K562 (cell line): ENCODE data around the gene LZTR1. TPM values are rescaled to one million over a fixed set of nuclear protein-coding genes. Genes with fewer than 3 reads are reported as not detected.

Experiments
- ATF1 ChIP-seq, 2 experiments: fragments of 450-650 bp in 1 of 2; IDR thresholded peaks; 2 replicates each; pipeline ENCODE4 v1.6.1; 2016; ENCODE audit warnings: missing compliant biosample characterization in 1 of 2, missing genetic modification characterization in 1 of 2
- E2F5 ChIP-seq: sonication (generic); formaldehyde crosslinking; IDR thresholded peaks from 2 replicates; pipeline ENCODE4 v1.8.0; 2022; ENCODE audit warnings: mild to moderate bottlenecking, missing genetic modification reagents
- FIP1L1 ChIP-seq: fragments of 200-400 bp; formaldehyde crosslinking; IDR thresholded peaks from 2 replicates; pipeline ENCODE4 v1.6.1; 2018; ENCODE audit warnings: mild to moderate bottlenecking, low read depth, low read length; ENCODE audit not compliant: poor library complexity, severe bottlenecking
- MCM2 ChIP-seq: fragments of 450-650 bp; IDR thresholded peaks from 2 replicates; pipeline ENCODE4 v1.6.1; 2017; ENCODE audit warnings: low read depth, mild to moderate bottlenecking
- NCOR1 ChIP-seq: fragments of 450-650 bp; IDR thresholded peaks from 2 replicates; pipeline ENCODE4 v1.6.1; 2016; ENCODE audit warnings: mild to moderate bottlenecking, moderate library complexity
- NFE2 ChIP-seq: IDR thresholded peaks from 2 replicates; pipeline ENCODE4 v1.6.1; 2014; ENCODE audit warnings: antibody characterized with exemption, low read depth
- RBBP5 ChIP-seq: fragments of 200-600 bp; sonication (generic); IDR thresholded peaks from 2 replicates; pipeline ENCODE4 v1.6.1; 2012; ENCODE audit warnings: borderline replicate concordance, mild to moderate bottlenecking, low read length, control low read depth, inconsistent platforms; ENCODE audit not compliant: insufficient read depth, poor library complexity, severe bottlenecking
- RBM14 ChIP-seq: fragments of 200-400 bp; formaldehyde crosslinking; IDR thresholded peaks from 2 replicates; pipeline ENCODE4 v1.6.1; 2018; ENCODE audit warnings: low read depth, mild to moderate bottlenecking, low read length, moderate library complexity, borderline replicate concordance; ENCODE audit not compliant: insufficient read depth
- SETDB1 ChIP-seq: IDR thresholded peaks from one replicate; pipeline ENCODE4 v1.6.1; 2012; ENCODE audit warnings: low read length, control low read depth, inconsistent platforms
- USF1 ChIP-seq: sonication (generic); formaldehyde crosslinking; IDR thresholded peaks from 2 replicates; pipeline ENCODE4 v1.9.0; 2022; ENCODE audit warnings: mild to moderate bottlenecking, missing genetic modification reagents
- ZMIZ1 ChIP-seq, 2 experiments: fragments of 150-350 bp in 1 of 2; IDR thresholded peaks; 2 replicates each; pipeline ENCODE4 v1.6.1; 2012 to 2016; ENCODE audit warnings: low read depth in 2 of 2, low read length in 2 of 2, mild to moderate bottlenecking in 1 of 2, moderate library complexity in 1 of 2
- polyA plus RNA-seq, 8 experiments: library from polyadenylated mRNA; depleted of rRNA in 4 of 8; stranded (reverse) in 5 of 8; unstranded in 3 of 8; fragments of >200 nt; fragmentation: Nextera tagmentation in 2 of 8; fragmentation: Illumina TruSeq in 1 of 8; extraction: Ambion mirVana in 2 of 8; extraction: Trizol in 1 of 8; gene quantifications; 2 replicates each; pipeline versions ENCODE4 v1.2.1 to v1.2.3, GENCODE V29; 2011 to 2014; ENCODE audit warnings: inconsistent platforms in 1 of 8, missing spikeins in 1 of 8
- total RNA-seq, 7 experiments: library from RNA; depleted of rRNA in 6 of 7; stranded (reverse); fragments of >200 nt in 6 of 7; fragmentation: Illumina TruSeq in 2 of 7; extraction: Trizol in 2 of 7; gene quantifications; 2 replicates each; pipeline versions ENCODE4 v1.2.1 to v1.2.3, GENCODE V29; 2011 to 2021; ENCODE audit warnings: low replicate concordance in 1 of 7
- TF ChIP-seq, protein P1 (sequence below): fragments of 200-800 bp; sonication (Bioruptor generic); IDR thresholded peaks from 2 replicates; pipeline ENCODE4 v1.6.1; 2017; ENCODE audit warnings: missing genetic modification characterization, missing compliant biosample characterization
- TF ChIP-seq, protein P2 (sequence below): fragments of 450-650 bp; formaldehyde crosslinking; conservative IDR thresholded peaks from 2 replicates; pipeline ENCODE4 v1.4.0; 2022; ENCODE audit warnings: mild to moderate bottlenecking, missing genetic modification characterization
- TF ChIP-seq, protein P3 (sequence below): fragments of 250-450 bp; sonication (Bioruptor Pico); IDR thresholded peaks from 2 replicates; pipeline ENCODE4 v1.9.0; 2021; ENCODE audit warnings: mild to moderate bottlenecking, inconsistent platforms

The LZTR1 gene
- total and polyA plus RNA-seq, 9 of the 15 experiments (the other 6 are each of a cell fraction or from before 2014, with no cell fraction given): 2.2 to 135 (median 63.0) TPM

DNA sequence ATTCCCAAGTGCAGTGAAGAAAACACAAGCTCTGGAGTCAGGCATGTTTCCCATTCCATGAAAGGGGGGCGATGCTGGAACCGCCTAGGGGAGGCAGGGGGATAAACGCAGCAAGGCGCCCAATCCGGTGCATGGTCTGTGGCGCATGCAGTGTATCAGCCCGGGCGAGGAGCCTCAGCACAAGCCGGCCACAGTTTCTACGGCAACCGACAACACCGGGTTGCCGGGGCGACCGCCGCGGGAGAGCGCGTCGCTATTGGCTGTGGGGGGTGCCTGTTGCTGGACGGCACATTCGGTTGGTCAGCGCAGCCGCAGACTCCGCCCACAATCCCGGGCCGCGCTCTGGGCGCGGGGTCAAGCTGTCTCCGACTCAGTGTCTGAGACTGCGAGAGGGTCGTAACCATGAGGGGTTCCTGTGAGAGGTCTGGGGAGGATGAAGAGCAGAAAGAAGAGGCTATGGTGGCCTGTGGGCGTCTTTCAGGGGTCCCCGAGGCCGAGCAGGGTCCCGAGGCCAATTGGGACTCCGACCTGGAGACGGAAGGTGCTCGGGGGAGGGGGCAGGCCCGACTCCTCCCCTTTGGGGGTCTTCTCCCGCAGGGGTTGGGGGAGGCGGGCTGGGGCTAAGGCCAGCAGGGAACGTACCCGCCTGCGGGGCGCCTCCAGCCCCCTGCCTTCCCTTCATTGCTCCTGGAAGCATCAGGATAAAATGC, 63.6 kb downstream of the LZTR1 start, which contains the start of gene LRRC74B (continued):
- TF ChIP-seq USF1 (CRISPR knock-in tag) (peak; percentile 61), ZMIZ1 (IDR thresholded peaks at IDR 0.05; ENCODE audit: low read depth in 2 of 2, low read length in 2 of 2) (0 out of 4 replicates have a peak, but pooled peaks of 1 of the 2 experiments have one; percentile 27), RBM14 (0 out of 2 replicates have a peak, but pooled peaks have one; percentile 63), NCOR1 (no peak), MCM2 (no peak), RBBP5 (peak; percentile 51), FIP1L1 (no peak), E2F5 (CRISPR knock-in tag) (peak; percentile 85; the same call in 1 of the 2 replicates), NFE2 (no peak), ATF1 (CRISPR knock-in tag; IDR thresholded peaks at IDR 0.05) (no peak), ATF1 (tag; IDR thresholded peaks at IDR 0.05) (peak; percentile 87), SETDB1 (peak; percentile 26)
- TF ChIP-seq, protein P1, sequence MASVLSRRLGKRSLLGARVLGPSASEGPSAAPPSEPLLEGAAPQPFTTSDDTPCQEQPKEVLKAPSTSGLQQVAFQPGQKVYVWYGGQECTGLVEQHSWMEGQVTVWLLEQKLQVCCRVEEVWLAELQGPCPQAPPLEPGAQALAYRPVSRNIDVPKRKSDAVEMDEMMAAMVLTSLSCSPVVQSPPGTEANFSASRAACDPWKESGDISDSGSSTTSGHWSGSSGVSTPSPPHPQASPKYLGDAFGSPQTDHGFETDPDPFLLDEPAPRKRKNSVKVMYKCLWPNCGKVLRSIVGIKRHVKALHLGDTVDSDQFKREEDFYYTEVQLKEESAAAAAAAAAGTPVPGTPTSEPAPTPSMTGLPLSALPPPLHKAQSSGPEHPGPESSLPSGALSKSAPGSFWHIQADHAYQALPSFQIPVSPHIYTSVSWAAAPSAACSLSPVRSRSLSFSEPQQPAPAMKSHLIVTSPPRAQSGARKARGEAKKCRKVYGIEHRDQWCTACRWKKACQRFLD (CRISPR knock-in tag): peak; percentile 88; the same call in 1 of the 2 replicates
- TF ChIP-seq, protein P2, sequence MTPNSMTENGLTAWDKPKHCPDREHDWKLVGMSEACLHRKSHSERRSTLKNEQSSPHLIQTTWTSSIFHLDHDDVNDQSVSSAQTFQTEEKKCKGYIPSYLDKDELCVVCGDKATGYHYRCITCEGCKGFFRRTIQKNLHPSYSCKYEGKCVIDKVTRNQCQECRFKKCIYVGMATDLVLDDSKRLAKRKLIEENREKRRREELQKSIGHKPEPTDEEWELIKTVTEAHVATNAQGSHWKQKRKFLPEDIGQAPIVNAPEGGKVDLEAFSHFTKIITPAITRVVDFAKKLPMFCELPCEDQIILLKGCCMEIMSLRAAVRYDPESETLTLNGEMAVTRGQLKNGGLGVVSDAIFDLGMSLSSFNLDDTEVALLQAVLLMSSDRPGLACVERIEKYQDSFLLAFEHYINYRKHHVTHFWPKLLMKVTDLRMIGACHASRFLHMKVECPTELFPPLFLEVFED: 0 out of 2 replicates have a peak, but pooled peaks have one; percentile 8
- TF ChIP-seq, protein P3, sequence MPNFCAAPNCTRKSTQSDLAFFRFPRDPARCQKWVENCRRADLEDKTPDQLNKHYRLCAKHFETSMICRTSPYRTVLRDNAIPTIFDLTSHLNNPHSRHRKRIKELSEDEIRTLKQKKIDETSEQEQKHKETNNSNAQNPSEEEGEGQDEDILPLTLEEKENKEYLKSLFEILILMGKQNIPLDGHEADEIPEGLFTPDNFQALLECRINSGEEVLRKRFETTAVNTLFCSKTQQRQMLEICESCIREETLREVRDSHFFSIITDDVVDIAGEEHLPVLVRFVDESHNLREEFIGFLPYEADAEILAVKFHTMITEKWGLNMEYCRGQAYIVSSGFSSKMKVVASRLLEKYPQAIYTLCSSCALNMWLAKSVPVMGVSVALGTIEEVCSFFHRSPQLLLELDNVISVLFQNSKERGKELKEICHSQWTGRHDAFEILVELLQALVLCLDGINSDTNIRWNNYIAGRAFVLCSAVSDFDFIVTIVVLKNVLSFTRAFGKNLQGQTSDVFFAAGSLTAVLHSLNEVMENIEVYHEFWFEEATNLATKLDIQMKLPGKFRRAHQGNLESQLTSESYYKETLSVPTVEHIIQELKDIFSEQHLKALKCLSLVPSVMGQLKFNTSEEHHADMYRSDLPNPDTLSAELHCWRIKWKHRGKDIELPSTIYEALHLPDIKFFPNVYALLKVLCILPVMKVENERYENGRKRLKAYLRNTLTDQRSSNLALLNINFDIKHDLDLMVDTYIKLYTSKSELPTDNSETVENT: peak; percentile 81
